ACC112 (cell line): Measurements from ENCODE around the gene IRX2.
A peak's percentile ranks its signal among the peaks of the same experiment; 100 is the strongest.

ENCODE experiments used
- H2AFZ ChIP-seq: fragments of 200-600 bp; sonication (generic); one replicate; pipeline ENCODE4 v1.6.0; 2017; ENCODE audit warnings: antibody characterized with exemption, low read length; ENCODE audit not compliant: unreplicated experiment
- H3K27ac ChIP-seq: fragments of 200-600 bp; sonication (generic); 2 replicates; pipeline ENCODE4 v1.5.1; 2014; ENCODE audit warnings: low read depth, mild to moderate bottlenecking, antibody characterized with exemption, low read length, moderate library complexity
- H3K27me3 ChIP-seq: fragments of 200-600 bp; sonication (generic); 2 replicates; pipeline ENCODE4 v1.6.1; 2014; ENCODE audit warnings: mild to moderate bottlenecking, antibody characterized with exemption, low read length, moderate library complexity, mixed read lengths; ENCODE audit not compliant: insufficient read depth
- H3K36me3 ChIP-seq: fragments of 200-600 bp; sonication (generic); 2 replicates; pipeline ENCODE4 v1.6.1; 2016; ENCODE audit warnings: mild to moderate bottlenecking, antibody characterized with exemption, low read length, moderate library complexity, mixed read lengths; ENCODE audit not compliant: insufficient read depth
- H3K4me1 ChIP-seq: fragments of 200-600 bp; sonication (generic); one replicate; pipeline ENCODE4 v1.6.1; 2016; ENCODE audit warnings: low read length, mixed read lengths; ENCODE audit not compliant: insufficient read depth, unreplicated experiment, control insufficient read depth
- H3K4me3 ChIP-seq: fragments of 200-600 bp; sonication (generic); 2 replicates; pipeline ENCODE4 v1.5.1; 2014; ENCODE audit warnings: mild to moderate bottlenecking, low read depth, low read length
- H3K79me2 ChIP-seq: fragments of 200-600 bp; sonication (generic); one replicate; pipeline ENCODE4 v1.6.0; 2016; ENCODE audit warnings: low read length; ENCODE audit not compliant: control insufficient read depth, unreplicated experiment, insufficient read depth

IRX2 gene

DNA sequence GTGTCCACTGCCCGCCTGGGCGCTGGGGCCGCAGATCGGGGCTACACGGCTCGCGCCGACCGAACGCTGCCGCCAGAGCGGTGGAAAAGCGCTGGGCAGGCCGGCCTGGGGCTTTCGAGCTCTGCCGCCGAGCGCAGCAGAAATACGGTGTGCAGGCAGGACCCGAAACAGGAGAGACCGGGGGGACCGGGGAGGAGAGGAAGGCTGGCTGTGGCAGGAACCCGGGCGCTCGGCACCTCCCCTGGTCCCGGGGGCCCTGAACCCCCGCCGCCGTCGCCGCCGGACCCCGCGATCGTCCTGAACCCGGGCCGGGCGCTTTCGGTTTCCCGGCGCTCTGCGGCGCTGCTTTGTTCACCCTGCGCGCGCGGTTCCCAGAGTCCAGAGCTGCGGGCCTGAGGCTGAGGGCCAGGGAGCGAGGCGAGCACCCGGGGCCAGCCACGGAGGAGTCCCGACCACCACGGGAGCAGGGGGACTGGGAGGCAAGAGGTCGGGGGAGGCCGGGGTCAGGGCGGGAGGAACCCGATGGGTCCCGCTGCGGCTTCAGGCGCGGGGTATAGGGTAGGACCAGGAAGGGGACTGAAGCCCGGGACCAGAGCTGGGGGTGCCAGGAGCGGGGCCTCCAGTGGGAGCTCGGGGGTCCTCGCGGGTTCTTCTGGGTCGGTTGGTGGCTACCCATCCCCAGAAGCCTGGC lies 12.0 kb downstream of the IRX2 start:
- Histone ChIP-seq H3K36me3 (no peaks in the 10 kb centered on the region), H3K27me3 (peaks cover 70% of the 10 kb centered on the region), H3K27ac (no peak overlapping the region), H2AFZ (no peak overlapping the region), H3K4me1 (no peaks in the 10 kb centered on the region), H3K4me3 (peak overlapping the region; percentile 51), H3K79me2 (no peaks in the 10 kb centered on the region)

DNA sequence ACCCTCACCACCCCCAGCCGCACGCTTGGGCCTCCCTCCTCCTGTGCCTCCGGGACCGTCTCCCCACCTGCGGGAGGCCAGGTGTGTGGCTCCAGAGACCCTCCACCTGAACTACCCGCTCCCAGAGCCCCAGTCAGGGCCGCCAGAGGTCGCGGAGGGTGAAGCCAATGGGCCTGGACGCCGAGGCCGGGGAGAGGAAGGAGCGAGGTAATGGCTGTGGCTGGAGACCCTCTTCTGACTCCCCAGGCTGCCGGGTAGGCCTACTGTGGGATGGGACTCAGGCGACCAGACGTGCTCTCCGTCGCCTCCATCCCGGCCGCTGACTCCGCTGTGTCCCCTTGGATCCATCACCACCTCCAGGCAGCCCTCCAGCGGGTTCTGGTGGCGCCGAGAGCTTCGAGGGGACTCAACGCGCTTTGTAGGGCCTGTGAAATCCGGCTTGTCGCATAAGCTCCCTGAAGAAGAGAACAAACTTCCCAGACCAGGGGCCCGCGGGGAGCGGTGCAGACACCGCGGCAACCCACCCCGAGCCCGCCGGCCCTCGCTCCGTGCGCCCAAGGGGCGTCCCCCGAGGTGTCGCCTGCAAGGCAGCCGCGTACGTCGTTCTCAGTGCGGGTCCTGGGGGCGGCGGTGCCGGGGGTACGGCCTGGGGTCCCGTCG lies 12.6 kb downstream of the IRX2 start:
- Histone ChIP-seq H3K4me3 (peak overlapping the region; percentile 51; the same call in 1 of the 2 replicates), H3K27me3 (peaks cover 63% of the 10 kb centered on the region)

DNA sequence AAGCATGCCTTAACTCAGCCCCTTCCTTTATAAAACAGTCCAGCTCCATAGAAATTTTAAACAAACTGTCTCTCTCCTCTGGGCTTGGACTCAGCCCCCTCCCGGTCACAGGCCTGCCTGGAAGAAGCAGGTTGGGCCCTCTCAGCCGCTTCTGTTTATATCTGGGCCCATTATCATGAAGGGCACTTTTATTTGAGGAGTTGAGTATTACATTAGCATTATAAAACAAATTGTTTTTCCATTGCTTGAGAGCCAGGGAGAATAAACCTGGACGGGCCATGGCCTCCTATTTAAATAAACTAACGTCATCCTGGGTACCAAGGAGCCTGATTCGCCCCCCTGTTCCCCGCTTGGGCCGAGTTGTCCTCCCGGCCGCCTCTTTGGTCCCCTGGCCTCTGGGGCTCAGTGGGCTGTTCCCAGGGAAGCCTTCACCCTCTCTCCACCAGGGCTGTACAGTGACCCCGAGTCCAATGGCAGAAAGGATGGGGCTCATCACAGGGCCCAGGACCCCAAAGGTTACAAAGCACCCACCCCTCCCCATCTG lies 13.2 kb downstream of the IRX2 start:
- no peaks in the 10 kb centered on the region for H3K79me2 ChIP-seq
- no peak overlapping the region for H2AFZ ChIP-seq
- H3K27me3 ChIP-seq: peaks cover 57% of the 10 kb centered on the region
- no peak overlapping the region for H3K27ac ChIP-seq
- H3K4me3 ChIP-seq: no peak overlapping the region
- no peaks in the 10 kb centered on the region for H3K4me1 ChIP-seq
- no peaks in the 10 kb centered on the region for H3K36me3 ChIP-seq

More for the DNA sequence above, 12.6 kb downstream of the IRX2 start:
- no peak overlapping the region for H3K27ac ChIP-seq
- no peaks in the 10 kb centered on the region for H3K79me2 ChIP-seq
- no peaks in the 10 kb centered on the region for H3K36me3 ChIP-seq
- H3K4me1 ChIP-seq: no peaks in the 10 kb centered on the region
- H2AFZ ChIP-seq: no peak overlapping the region

DNA sequence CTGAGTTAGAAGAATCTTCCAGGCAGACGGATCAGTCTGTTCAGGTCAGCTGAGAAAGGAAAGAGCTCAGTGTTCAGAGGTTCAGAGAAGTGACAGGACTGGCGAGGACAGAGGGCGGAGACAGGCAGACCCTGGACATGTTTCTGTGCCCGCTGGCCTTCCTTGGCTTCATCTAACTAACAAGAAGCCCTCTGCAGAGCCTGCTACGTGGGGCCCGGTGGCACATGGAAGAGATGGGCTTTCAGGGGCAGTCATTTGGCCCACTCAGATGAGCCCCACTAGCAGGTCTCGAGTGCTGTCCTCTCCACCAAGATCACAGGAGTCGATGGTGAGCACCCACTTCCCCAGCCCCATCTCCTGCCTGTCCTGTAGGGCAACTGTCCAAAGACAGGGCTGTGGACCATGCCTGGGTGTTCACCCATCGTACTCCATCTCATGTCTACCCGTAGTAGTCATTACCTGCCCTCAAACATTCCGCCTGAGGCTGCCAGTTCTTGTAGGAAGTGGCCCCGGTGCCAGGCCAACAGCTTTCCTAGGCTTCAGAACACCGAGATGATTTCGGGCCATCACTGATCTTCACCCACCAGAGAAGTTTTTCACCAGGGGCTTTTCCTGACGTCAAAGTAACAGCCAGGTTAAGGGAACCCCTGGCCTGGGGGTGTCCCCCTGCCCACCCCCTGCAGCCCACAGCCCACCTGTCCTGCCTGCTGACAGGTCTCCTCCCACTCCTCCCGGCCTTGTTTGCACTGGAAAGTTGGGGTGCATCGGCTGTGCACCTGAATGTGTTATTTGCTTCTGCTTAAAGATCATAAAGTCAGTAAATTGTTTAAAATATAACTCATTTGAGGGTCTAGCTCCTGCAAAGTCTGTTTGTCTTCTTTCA lies 14.0 kb downstream of the IRX2 start:
- Histone ChIP-seq H3K27ac (no peak overlapping the region), H3K4me1 (no peaks in the 10 kb centered on the region), H3K27me3 (peaks cover 50% of the 10 kb centered on the region), H3K4me3 (no peak overlapping the region), H3K36me3 (no peaks in the 10 kb centered on the region), H3K79me2 (no peaks in the 10 kb centered on the region), H2AFZ (no peak overlapping the region)

DNA sequence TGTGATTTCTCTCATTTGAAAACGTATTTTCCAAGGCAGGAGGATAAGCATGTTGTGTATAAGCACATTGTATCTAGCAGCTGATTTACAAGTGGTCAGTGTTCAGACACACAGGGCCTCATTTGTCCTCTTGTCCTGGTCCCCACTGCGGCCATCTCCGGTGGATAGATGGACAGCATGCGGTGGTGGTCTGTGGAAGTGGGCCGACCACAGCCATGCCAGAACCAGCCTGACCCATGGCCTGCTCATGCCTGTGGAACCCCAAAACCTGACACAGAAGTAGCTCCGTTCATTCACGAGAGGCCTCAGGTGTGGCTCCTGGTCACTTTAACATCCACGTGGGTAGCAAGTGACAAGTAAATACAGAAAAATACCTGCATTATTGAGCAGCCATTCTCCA lies 14.6 kb downstream of the IRX2 start:
- Histone ChIP-seq H3K27me3 (peaks cover 44% of the 10 kb centered on the region), H3K27ac (no peak overlapping the region), H2AFZ (no peak overlapping the region), H3K36me3 (no peaks in the 10 kb centered on the region), H3K79me2 (no peaks in the 10 kb centered on the region), H3K4me3 (no peak overlapping the region), H3K4me1 (no peaks in the 10 kb centered on the region)

DNA sequence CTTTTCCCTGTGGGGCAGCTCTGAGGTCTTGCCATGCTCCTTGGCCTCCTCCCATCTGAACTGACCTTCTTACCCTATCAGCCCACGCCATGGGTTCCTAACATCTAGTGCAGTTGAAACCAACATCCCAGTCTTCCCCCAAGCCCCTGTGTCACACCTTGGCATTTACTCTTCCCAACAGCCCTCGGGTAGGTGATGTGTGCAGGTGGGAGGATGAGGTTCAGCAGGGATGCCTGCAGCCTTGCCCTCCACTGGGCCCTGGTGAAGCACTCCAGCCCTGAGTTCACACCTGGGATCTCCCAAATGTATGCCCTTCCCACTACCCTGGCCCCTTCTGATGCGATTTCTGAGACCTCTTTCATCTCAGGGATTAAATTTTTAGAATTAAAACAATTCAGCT lies 15.5 kb downstream of the IRX2 start:
- H3K4me3 ChIP-seq: no peak overlapping the region
- no peaks in the 10 kb centered on the region for H3K79me2 ChIP-seq
- no peak overlapping the region for H3K27ac ChIP-seq
- no peaks in the 10 kb centered on the region for H3K4me1 ChIP-seq
- H3K27me3 ChIP-seq: peaks cover 36% of the 10 kb centered on the region
- H2AFZ ChIP-seq: no peak overlapping the region
- no peaks in the 10 kb centered on the region for H3K36me3 ChIP-seq

DNA sequence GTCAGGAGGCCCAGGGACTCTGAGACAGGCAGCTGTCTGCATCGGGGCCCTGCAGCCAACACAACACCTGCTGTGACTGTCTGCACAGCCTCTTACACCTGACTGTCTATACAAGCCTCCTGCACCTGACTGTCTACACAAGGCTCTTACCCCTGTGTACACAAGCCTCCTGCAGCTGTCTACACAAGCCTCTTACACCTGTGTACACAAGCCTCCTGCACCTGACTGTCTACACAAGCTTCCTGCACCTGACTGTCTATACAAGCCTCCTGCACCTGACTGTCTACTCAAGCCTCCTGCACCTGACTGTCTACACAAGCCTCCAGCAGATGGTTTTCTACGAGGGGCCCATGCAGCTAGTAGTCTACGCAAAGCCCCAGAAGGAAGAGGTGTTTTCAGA lies 18.6 kb downstream of the IRX2 start:
- Histone ChIP-seq H3K79me2 (no peaks in the 10 kb centered on the region), H3K4me3 (no peak overlapping the region), H3K4me1 (no peaks in the 10 kb centered on the region), H3K27me3 (peaks cover 5% of the 10 kb centered on the region; the same call in 1 of the 2 replicates), H2AFZ (no peak overlapping the region), H3K27ac (no peak overlapping the region), H3K36me3 (no peaks in the 10 kb centered on the region)

DNA sequence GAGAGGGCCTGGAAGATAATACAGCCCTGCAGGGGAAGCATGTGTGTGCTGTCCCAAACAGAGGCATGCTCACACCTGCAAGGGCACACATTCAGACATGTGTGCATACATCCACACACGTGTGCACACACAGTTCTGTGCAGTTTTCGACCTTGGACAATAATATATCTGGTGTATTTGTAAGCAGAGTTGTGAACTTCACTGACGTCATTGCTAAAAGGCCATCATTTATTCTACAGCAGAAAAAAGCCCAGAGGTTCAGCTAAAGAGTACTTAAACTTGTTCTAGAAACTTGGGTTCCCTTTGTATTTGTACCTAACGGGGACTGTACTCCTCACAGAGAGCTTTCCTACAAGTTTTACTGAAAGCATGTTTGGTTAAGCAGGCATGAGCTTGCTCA lies 19.5 kb downstream of the IRX2 start:
- Histone ChIP-seq H3K4me3 (no peak overlapping the region), H3K79me2 (no peaks in the 10 kb centered on the region), H3K27me3 (no peaks in the 10 kb centered on the region), H3K27ac (no peak overlapping the region), H3K4me1 (no peaks in the 10 kb centered on the region), H2AFZ (no peak overlapping the region), H3K36me3 (no peaks in the 10 kb centered on the region)

DNA sequence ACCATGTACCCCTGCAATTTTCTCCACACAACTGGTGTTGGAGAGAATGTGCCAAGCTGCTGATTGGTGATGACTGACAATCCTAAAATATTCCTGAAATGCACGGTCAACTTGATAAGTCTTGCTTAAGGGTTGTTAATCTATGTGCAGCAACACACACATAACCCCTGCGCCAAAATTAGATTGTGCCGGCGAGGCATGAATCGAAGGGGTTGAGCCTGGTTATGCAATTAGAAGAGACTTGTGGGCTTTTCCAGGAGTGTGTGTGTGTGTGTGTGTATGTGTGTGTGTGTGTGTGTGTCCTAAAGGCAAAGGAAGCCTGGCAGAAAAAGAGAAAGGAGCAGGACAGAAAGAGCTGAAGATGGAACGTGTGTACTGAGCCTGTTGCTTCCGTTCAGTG lies 22.3 kb downstream of the IRX2 start:
- Histone ChIP-seq H3K27ac (no peak overlapping the region), H3K27me3 (no peaks in the 10 kb centered on the region), H2AFZ (no peak overlapping the region), H3K4me3 (no peak overlapping the region), H3K36me3 (no peaks in the 10 kb centered on the region), H3K79me2 (no peaks in the 10 kb centered on the region), H3K4me1 (no peaks in the 10 kb centered on the region)

DNA sequence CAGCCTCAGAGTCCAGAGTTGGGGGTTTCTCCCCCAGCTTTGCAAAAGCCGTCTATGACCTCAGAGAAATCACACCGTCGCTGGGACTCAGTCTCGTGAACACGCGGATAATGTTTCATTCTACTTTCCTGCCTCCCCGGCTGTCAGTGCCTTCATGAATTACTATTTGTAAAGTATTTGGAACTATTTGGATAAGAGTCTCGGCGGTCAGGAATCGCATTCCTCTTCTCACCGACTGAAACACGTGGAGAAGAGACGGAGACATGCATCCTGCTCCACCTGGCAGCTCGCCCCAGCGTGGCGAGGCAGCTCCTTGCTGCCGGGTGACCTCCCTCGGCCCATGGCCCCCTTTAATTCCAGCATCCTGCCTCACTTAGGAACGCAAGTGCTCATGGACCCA lies 23.9 kb downstream of the IRX2 start:
- H2AFZ ChIP-seq: no peak overlapping the region
- no peaks in the 10 kb centered on the region for H3K27me3 ChIP-seq
- no peaks in the 10 kb centered on the region for H3K79me2 ChIP-seq
- H3K4me3 ChIP-seq: no peak overlapping the region
- no peak overlapping the region for H3K27ac ChIP-seq
- no peaks in the 10 kb centered on the region for H3K4me1 ChIP-seq
- no peaks in the 10 kb centered on the region for H3K36me3 ChIP-seq
